ENCODE results near the gene OR4D9. TPM values are rescaled to one million over a fixed set of nuclear protein-coding genes. Genes with fewer than 3 reads are reported as not detected.

OR4D9 gene
- total and polyA plus RNA-seq, 2 experiments from 2014 or later: not detected

DNA sequence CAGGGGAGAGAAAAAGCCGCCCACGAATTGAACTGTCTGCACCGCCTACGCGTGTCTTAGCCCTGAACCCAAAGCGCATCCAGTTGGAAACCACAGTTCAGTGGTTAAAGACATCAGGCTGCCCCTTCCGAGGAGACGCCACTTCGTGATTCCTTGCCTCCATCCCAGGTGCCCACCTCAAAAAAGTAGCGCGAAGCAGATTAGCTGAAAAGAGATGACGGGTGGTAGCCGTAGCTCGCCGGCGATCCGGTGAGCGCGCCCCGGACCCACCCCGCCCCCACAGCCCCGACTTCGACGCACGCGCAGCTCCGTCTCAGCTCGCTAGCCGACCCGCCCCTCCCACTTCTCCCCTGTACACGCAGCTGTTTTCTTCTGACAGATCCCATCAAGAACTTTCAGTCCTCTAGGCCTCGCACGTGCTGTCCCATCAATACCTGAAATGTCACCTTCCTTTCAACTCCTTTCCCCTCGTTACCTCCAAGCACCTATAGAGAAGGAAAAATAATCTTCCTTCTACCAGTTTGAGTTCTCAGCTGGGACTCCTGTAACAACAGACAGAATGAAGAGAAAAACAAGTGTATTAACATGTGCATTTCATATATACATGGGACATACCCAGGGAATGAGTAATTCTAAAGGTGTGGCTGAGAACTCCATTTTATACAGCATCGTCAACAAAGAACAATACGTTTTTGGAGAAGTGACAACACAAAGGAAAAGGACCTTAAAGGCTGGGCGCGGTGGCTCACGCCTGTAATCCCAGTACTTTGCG, 49.5 kb downstream of the OR4D9 start:
- DNase-seq (ENCODE audit: low spot score) (peak; percentile 93), ATAC-seq (peak; percentile 9)
- Histone ChIP-seq H3K79me2 (replicated peaks; ENCODE audit: insufficient read depth) (no peaks in the 10 kb centered on the region), H2AFZ (peak overlapping the region; percentile 99), H3K27ac (ENCODE audit: low read depth) (no peak overlapping the region), H4K20me1 (replicated peaks; ENCODE audit: insufficient read depth) (no peaks in the 10 kb centered on the region; the same call in 1 of the 2 replicates), H3K4me2 (peak overlapping the region; percentile 90), H3K4me1 (ENCODE audit: insufficient read depth) (peaks cover 9% of the 10 kb centered on the region), H3K36me3 (ENCODE audit: insufficient read depth) (no peaks in the 10 kb centered on the region), H3K27me3 (ENCODE audit: insufficient read depth) (no peaks in the 10 kb centered on the region), H3F3A (replicated peaks; ENCODE audit: low read depth) (peaks cover 7% of the 10 kb centered on the region; the same call in 1 of the 2 replicates), H3K4me3 (peak overlapping the region; percentile 88), H3K9me2 (ENCODE audit: insufficient read depth) (no peaks in the 10 kb centered on the region)
- peaks cover 51% of the 10 kb centered on the region for H3K27me3 Mint-ChIP-seq (ENCODE audit: insufficient read depth, low read depth, poor library complexity)
- H3K27ac Mint-ChIP-seq: peak overlapping the region; percentile 88; the same call in 1 of the 2 replicates
- peaks cover 11% of the 10 kb centered on the region; the same call in 2 of the 3 replicates for H3K9me3 Mint-ChIP-seq
- TF ChIP-seq, protein P1, sequence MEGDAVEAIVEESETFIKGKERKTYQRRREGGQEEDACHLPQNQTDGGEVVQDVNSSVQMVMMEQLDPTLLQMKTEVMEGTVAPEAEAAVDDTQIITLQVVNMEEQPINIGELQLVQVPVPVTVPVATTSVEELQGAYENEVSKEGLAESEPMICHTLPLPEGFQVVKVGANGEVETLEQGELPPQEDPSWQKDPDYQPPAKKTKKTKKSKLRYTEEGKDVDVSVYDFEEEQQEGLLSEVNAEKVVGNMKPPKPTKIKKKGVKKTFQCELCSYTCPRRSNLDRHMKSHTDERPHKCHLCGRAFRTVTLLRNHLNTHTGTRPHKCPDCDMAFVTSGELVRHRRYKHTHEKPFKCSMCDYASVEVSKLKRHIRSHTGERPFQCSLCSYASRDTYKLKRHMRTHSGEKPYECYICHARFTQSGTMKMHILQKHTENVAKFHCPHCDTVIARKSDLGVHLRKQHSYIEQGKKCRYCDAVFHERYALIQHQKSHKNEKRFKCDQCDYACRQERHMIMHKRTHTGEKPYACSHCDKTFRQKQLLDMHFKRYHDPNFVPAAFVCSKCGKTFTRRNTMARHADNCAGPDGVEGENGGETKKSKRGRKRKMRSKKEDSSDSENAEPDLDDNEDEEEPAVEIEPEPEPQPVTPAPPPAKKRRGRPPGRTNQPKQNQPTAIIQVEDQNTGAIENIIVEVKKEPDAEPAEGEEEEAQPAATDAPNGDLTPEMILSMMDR (conservative IDR thresholded peaks at IDR 0.05; ENCODE audit: low read depth in 2 of 2): no peak
- no peak for TF ChIP-seq CREB1 (CRISPR knock-in tag; IDR thresholded peaks at IDR 0.05; ENCODE audit: low read depth)
- no peak for TF ChIP-seq EZH2 (IDR thresholded peaks at IDR 0.05; ENCODE audit: low read depth, unreplicated experiment)
- no peak for TF ChIP-seq NANOG (IDR thresholded peaks at IDR 0.05; ENCODE audit: borderline replicate concordance)
- TF ChIP-seq STAT1 (IDR thresholded peaks at IDR 0.05; ENCODE audit: unreplicated experiment): no peak
- no peak for TF ChIP-seq JUNB (IDR thresholded peaks at IDR 0.05; ENCODE audit: unreplicated experiment)
- no peak for TF ChIP-seq ETS1 (IDR thresholded peaks at IDR 0.05)
- H3K36me3 Mint-ChIP-seq (ENCODE audit: low read depth): peaks cover 3% of the 10 kb centered on the region; the same call in 2 of the 3 replicates
- peaks cover 11% of the 10 kb centered on the region; the same call in 2 of the 3 replicates for H3K4me1 Mint-ChIP-seq
- H3K4me3 Mint-ChIP-seq: peak overlapping the region; percentile 85

DNA sequence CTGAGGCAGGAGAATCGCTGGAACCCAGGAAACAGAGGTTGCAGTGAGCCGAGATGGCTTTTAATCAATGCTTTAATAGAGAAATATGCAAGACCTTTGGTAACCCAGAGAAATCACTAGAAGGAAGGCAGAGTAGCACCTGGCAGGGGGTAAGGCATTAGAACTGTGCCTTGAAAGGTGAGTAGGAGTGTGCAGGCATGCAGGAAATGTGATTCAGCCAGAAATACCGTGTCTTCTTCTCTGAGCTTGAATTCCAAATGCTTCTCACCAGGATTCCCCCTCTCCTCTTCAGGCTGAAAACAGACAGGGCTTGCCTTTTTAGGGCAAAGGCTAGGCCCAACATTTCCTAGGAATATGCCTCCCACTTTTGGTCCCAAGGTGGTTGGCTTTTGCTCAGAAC, 51.0 kb downstream of the OR4D9 start:
- Histone ChIP-seq H3K27ac (ENCODE audit: low read depth) (no peak overlapping the region), H3K79me2 (replicated peaks; ENCODE audit: insufficient read depth) (no peaks in the 10 kb centered on the region), H3K9me2 (ENCODE audit: insufficient read depth) (no peaks in the 10 kb centered on the region), H3K4me1 (ENCODE audit: insufficient read depth) (peaks cover 9% of the 10 kb centered on the region), H3K4me3 (no peak overlapping the region), H3K4me2 (no peak overlapping the region), H3K36me3 (ENCODE audit: insufficient read depth) (no peaks in the 10 kb centered on the region), H2AFZ (no peak overlapping the region), H3F3A (replicated peaks; ENCODE audit: low read depth) (peaks cover 3% of the 10 kb centered on the region; the same call in 1 of the 2 replicates), H3K27me3 (ENCODE audit: insufficient read depth) (no peaks in the 10 kb centered on the region), H4K20me1 (replicated peaks; ENCODE audit: insufficient read depth) (no peaks in the 10 kb centered on the region; the same call in 1 of the 2 replicates)
- H3K9me3 Mint-ChIP-seq: peaks cover 7% of the 10 kb centered on the region; the same call in 2 of the 3 replicates
- no peak overlapping the region for H3K4me3 Mint-ChIP-seq
- peaks cover 47% of the 10 kb centered on the region for H3K27me3 Mint-ChIP-seq (ENCODE audit: insufficient read depth, low read depth, poor library complexity)
- no peak overlapping the region for H3K27ac Mint-ChIP-seq
- DNase-seq (ENCODE audit: low spot score) (no peak), ATAC-seq (no peak)
- peaks cover 3% of the 10 kb centered on the region; the same call in 1 of the 3 replicates for H3K36me3 Mint-ChIP-seq (ENCODE audit: low read depth)
- H3K4me1 Mint-ChIP-seq: peaks cover 11% of the 10 kb centered on the region; the same call in 2 of the 3 replicates
- TF ChIP-seq STAT1 (IDR thresholded peaks at IDR 0.05; ENCODE audit: unreplicated experiment) (no peak), EZH2phosphoT487 (IDR thresholded peaks at IDR 0.05; ENCODE audit: unreplicated experiment) (no peak), EZH2 (IDR thresholded peaks at IDR 0.05; ENCODE audit: low read depth, unreplicated experiment) (no peak), ZNF114 (CRISPR knock-in tag; IDR thresholded peaks at IDR 0.05) (no peak), NANOG (IDR thresholded peaks at IDR 0.05; ENCODE audit: borderline replicate concordance) (no peak), CREB1 (CRISPR knock-in tag; IDR thresholded peaks at IDR 0.05; ENCODE audit: low read depth) (no peak), JUNB (IDR thresholded peaks at IDR 0.05; ENCODE audit: unreplicated experiment) (no peak), POLR2AphosphoS5 (IDR thresholded peaks at IDR 0.05; ENCODE audit: low read depth) (no peak), ZNF462 (CRISPR knock-in tag; IDR thresholded peaks at IDR 0.05) (no peak)

Data from GM23338 (cell line).